NCI-H2081 (cell line): Measurements from ENCODE around the gene SNX7.

ENCODE experiments used
- DNase-seq, 2 experiments: peaks; one replicate each; lab custom pipeline; 2025; lab: John Stamatoyannopoulos, UW

The SNX7 gene

GRCh38 chr1:98769162-98769561 is 107.6 kb downstream of the SNX7 start:
- DNase-seq: no peak

- DNase-seq: no peak
Observed at GRCh38 chr1:98781906-98782305, 120.4 kb downstream of the SNX7 start.

GRCh38 chr1:98783821-98784220 is 122.3 kb downstream of the SNX7 start:
- no peak for DNase-seq

- DNase-seq: no peak
Observed at GRCh38 chr1:98791498-98791897, 130.0 kb downstream of the SNX7 start.

GRCh38 chr1:98792123-98792522 is 130.6 kb downstream of the SNX7 start:
- no peak for DNase-seq

GRCh38 chr1:98793136-98793535 is 131.6 kb downstream of the SNX7 start:
- no peak for DNase-seq

- DNase-seq: peak; percentile 41 to 48
Observed at GRCh38 chr1:98794196-98794886, 132.8 kb downstream of the SNX7 start.

- DNase-seq: no peak
Observed at GRCh38 chr1:98796049-98796448, 134.5 kb downstream of the SNX7 start.

- DNase-seq: no peak
Observed at GRCh38 chr1:98797506-98797905, 136.0 kb downstream of the SNX7 start.
